COR-L47 (cell line): ENCODE data around the gene HOXA3.

Experiments
- DNase-seq: peaks from one replicate; lab custom pipeline; 2025; lab: John Stamatoyannopoulos, UW

HOXA3 gene

DNA sequence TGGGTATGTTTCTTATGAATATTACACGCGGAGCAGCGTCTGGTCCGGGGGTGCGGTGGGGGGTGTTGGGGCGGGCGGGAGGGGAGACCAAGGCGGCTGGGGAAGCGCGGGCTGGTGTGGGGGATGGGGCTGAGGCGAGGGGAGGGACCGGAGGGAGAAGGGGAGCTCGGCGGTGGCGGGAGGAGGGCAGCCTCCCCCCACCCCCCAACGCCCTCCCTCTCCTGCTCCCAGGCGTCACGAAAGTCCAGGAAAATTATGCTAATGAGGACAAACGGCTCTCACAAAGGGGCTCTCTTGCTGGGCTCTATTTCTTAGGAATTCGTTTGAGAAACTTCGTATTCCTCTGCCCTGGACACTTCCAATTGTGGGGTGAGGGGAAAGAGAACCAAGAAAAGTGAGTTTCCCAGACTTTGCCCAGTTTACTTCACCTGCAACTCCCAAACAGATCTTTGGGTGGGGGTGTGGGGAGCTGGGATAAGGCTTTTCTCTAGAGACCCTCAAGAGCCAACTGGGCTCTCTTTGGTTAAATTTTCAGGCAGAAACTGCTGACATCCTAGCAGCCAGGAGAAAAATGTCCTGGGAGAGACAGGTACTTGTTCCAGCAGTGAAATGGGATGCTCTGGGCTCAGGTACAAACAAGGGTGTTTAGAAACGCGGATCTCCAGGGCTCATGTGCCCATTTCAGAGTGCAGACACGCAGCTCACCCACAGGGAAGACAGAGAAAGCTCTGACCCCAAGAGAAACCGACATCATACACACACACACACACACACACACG is 38.2 kb downstream of the HOXA3 start:
- peak; percentile 50 for DNase-seq

DNA sequence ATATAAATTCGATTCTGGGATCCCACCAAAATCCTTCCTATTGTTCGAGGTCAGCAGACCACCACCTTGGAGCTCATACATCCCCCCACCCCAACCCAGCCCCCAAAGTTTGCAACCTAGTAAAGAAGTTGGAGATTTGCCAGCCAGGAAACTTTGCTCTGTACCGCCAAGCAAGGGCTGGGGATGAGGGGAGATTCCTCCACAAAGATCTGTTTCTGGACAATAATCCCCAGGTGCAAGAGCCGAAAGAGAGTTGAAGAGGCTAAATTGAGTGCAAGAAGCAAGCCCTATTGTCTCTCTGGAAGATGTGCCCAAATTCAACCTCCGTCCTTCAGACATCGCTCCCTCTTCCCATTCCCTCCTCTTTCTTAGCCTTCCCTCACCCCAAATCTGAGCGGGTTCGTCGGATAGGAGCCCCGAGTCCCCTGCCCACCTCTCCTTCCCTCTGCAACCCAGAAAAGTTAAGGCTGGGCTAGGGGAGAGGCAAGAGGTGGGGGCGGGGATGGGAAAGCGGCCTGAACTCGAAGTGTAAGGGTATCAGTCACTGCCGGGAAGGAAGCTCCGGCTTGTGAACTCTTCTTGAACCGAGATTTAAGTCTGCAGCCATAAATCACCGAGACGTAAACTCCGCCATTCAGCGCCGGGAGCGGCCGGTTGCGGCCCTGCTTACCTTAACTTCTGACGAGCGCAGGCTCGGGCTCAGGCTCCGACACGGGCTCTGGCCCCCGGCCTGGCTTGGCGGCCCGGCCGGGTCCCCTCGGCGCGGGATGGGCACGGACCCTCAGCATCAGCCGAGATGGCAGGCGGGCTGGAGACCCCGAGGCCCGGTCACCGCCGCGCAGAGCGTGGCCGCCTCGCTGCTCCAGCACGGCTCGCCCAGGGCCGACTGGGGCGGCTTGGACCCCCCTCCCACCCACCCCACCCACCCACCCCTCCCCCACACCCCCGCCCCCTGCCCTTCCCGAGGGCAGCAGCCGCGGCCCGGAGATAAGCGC is 39.1 kb downstream of the HOXA3 start:
- no peak for DNase-seq

DNA sequence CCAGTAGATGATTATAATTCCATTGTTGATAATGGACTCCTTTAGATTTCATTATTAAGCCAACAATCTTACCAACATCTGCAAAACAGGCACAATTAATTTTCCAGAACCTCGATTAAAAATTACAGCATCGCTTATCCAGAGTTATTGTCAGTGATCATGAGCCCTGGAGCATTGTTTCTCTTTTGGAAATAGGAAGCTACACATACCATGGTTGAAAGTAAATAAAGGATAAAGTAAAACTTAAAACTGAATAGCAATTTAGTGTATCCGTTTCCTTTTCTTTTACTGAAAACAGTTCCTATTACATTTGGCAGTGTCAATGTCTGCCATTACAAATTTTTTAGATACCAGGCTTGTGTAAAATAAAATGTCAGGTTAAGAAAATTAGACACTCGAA is 40.0 kb downstream of the HOXA3 start:
- DNase-seq = no peak

DNA sequence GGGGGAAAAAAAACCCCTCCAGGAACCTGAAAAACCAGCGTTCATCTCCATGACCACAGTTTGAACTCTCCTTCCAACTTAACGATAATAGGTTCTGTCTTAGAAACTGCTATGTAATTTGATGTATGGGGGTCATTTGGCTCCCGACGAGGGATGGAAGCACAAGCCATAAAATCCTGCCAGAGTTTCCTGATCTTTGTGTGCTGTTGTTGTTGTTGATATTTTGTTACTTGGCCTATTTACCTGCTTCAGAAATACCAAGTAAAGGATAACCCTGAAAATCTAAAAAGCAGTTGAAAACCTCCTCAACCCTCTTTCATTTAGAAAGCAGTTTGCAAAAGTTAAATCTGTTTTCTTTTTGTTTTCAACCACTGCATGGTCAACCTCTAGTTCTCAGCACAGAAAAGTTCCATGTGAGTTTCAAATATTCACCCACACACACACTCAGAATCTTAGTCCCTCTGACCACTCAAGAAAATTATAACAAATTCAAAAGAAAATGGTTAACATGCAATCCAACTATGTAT is 40.6 kb downstream of the HOXA3 start:
- DNase-seq = no peak

DNA sequence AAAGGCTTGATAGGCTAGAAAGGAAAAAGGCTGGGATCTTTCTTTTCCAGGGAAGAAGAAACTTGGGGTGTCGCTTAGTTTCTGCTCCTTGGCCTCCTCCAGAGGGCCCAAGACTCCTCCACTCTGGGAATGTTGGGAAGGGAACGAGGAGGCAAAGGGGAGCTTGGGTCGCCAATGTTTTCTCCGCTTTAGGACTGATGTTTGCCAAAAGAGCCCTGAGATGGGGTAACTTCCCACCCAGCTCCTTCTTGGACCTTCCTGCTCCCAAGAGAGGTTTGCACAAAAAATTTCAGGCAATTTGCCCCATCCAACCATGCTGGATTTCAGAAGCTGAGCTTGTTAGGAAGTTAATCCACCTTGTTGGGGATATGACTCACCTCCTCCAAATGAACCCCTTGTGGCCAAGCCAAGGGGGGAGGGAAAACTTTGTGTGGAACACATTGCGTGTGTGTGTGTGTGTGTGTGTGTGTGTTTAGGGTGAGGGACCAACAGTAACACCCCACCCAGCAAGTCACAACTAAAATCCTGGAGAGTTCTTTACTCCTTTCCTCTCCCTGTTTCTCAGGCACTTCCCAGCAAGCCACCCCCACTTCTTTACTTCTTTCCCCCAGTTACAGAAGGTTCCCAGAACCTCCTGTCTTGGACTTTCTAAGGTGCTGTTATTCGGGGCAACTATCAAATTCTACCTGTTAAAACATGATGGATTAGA is 41.2 kb downstream of the HOXA3 start:
- DNase-seq = no peak

DNA sequence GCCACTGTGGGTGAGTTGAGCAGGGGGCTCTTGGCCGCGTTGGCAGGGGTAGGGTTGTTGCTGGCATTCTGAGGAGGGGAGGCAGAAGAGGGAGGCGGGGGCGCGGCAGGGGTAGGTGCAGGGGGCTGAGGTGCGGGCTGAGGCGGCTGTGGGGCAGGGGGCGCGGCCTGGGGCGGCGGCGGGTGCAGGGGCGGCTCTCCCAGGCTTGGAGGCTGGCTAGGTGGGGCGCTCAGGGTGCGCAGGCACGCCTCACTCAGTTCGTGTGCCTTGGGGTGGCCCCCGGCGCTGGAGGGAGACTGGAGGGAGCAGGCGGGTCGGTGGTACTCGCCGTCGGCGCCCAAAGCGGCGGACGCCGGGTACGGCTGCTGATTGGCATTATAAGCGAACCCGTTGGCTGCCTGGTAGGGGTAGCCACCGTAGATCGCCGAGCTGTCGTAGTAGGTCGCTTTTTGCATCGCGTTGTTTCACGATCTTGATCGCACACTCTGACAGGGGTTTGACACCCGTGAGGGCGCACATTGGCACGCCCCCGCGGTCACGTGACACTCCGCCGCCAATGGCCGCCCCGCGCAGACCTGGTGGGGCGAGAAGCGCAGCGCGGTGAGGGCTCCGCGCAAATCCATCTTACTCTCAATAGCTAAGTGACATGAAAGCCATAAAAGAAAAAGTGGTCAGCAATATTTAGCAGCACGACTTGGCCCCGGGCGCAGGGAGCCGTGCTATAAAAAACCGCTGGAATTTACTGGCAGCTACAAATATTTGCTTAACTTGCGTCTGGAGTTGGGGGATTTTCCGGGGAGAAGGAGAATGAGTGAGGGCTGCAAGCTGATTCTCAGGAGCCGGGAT is 42.0 kb downstream of the HOXA3 start:
- no peak for DNase-seq

DNA sequence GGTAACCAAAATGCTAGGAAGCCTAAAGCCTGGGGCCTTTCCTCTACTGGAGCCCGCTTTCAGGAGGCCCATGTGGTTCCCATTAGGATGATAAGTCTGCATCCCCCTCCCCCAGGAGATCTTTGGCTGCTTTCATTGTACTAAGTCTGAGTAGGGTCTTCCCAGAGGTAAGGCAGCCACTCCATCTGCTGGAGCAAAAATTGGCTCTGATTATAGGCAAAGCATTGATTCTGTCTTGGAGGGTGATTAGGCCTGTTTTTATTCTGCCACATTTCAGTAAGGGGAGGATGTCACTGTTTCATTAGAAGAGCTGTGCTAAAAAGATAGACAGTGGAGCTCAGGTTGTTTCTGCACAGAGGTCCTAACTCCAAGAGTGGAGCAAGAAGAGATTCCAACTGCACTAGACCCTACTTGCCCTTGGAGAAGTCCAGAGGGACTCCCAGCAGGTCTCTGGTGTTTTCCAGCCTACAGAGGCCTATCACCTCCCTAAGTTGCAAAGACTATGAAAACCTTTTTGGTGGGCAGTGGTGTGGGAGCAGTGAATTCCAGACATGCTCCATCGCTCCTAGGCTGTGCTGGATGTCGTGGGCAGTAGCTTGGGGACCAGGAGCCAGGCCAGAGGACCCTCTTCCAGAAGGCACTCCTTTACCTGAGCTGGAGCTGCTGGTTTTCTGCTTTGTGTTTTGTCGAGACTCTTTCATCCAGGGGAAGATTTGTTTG is 42.8 kb downstream of the HOXA3 start:
- no peak for DNase-seq

DNA sequence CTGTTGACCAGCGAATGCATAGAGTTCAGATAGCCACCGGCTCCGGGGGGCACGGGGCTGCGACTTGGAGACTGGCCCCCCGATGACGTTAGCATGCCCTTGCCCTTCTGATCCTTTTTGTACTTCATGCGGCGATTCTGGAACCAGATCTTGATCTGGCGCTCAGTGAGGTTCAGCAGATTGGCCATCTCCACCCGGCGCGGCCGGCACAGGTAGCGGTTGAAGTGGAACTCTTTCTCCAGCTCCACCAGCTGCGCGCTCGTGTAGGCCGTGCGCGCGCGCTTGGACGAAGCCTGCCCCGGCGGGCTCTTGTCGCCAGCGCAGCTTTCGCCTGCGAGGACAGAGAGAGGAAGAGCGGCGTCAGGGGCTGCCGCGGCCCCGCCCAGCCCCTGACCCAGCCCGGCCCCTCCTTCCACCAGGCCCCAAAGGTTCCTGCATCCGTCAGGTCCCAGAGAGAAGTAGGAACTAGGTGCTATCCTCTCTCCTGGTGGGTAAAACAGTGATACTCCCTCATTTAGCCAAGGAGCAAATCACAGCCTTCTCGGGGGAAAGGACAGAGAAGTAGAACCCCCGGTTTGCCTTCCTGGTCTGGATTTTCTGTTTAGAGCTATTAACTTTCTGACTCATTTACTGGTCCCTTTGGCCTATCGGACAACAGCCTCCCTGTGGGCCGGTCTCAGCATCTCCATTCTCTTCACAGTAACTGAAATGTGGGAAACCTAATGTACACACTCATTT is 43.8 kb downstream of the HOXA3 start:
- no peak for DNase-seq

DNA sequence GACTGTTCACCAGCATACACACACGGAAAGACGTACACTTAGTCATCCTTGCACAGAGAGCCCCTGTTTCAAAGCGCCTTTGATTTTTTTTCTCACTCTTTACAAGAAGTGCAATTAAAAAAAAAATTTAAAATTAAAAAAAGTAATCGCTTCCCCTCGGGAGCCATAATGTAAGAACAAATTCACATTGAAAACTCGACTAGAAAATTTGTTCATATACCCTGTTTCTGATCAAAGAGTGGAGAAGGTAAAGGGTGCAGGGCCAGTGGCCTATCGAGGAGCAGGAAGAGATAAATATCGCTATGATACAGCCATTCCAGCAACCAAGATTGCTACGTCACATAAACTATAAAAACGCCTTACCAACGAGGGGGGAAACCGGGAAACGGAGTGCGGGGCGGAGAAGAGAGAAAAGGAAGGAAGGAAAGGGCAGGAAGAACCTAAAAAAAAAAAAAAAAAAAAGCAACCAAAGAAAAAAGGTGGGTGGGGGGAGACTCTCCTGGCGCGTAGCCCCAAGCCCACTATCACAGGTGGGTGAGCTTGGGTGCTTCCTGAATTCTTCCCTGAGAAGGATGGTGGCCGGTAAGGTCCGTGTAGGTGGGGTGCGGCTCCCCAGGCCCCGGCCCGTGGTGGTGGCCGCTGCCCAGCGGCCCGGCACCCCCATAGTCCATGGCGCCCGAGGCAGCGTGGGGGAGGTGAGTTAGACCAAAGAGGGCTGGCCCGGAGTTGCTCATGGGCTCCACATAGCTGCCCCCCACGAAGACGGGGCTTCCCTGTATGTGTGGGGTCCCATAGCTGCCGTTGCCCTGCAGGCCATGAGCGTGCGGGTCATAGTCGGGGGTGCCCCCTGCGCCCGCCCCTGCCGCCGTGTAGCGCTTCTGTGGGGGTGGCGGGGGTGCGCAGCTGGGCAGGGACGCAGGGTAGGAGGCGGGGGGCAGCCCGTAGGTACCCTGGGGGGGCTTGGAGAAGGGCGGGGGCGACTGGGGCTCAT is 44.7 kb downstream of the HOXA3 start:
- DNase-seq = no peak

DNA sequence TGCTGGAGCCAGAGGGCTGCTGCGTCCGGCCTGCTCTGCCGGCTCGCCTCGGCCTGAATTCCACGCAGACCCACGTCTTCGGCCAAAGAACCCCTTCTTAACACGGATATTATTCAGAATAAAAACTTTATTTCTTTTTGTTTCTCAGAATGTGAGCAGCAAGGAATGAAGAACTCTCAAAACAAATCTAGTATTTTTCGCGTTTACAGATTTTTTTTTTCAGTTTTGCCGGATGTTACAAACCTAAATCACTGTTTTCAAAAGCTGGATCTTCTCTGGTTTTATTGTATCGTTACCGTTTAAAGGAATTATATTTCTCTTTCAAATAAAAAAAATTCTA is 45.5 kb downstream of the HOXA3 start:
- no peak for DNase-seq

DNA sequence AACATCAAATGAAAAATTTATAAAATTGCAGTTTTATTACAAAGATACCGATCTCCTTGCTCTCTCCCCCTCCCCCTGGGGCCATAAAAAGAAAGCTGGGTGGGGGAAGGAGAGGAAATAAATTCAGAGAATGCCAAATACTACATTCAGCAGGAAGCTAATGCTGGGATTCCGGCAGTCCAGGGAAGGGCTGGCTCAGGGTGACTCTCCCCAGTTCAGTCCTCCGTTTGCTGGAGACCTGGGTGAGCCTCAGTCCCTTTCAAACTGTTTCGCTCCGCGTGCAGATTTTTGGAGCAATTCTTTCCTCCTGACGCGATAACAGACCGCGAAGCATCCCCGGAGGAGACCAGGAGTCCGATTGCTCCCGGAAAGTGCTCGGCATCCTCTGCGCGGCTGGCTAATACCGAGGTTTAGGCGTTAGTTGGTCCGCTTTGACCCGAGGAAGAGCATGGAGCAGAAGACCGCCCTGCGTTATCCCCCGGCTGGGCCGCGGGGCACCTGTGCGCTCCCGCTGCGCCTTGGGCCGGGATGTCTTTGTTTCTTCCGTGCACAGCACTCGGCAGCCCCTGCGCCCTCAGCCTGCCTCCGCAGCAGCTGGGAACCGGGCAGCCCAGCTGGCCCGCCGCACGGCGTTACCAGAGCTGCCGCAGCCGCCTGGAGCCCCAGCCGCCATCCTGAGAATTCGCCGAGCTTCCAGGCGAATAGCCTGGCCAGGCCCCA is 46.0 kb downstream of the HOXA3 start:
- no peak for DNase-seq

DNA sequence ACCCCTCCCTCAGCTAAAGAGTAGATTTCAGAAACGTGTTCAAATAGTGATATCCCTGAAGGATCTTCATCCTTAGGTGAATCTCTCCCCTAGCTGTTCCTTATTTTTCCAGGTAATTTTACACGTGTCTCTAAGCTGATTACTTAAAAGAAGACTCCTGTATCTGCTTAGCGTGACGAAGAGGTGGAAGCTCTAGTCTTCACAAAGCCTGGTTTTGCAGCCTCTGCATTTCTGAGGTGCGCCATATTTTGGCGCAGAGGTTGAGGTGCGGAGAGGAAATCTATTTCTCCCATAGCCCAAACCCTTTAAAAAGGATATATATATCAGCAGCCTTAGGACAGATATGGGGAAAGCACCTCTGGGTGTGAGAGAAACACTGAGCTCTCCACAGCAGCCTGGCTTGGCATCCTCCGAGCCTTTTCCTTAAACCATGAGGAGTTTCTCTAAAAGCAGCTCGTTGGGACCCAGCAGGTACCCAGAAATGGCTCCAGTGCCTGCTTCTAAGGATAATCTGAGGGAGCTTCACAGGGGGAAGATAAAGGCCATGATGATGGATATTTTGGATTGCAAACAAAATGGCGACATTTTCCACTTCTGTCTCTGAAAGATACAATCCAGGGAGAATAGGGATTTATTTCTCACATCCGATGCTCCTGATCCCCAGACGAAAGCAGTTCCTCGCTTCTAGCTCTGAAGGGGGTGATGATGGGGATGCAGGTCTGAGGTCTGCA is 46.9 kb downstream of the HOXA3 start:
- DNase-seq = no peak

DNA sequence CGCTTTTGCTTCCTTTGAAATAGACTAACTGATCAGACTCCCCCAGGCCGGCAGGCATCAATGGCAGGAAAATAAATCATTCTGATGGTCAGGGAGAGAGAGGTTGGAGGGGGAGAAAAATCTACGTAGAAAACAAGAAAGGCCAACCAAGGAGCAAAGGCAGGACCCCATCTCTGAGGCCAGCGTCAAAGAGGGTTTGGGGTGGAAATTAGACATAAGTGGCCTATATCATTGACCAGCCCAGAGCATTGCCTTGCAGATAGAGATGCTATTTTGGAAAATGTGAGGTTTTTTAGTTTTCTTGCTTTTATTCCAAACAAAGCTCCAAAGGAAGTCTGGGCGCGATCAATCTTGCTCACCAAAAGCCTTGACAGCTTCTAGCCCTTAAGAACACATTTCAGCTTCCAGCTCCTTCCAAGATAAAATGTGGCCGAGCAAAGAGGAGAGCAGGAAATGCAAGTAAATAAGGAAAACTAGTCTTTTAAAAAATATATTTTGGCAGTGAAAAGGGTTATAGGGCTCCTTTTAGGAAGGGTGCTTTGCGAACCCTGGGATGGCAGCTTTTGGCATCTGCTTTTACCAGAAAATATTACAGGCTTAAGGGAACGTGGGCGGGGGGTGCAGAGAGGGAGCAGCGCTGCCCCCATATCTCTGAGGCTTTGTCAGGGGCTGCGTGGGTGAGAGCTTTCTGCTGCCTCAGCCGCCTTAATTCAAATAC is 47.9 kb downstream of the HOXA3 start:
- no peak for DNase-seq

DNA sequence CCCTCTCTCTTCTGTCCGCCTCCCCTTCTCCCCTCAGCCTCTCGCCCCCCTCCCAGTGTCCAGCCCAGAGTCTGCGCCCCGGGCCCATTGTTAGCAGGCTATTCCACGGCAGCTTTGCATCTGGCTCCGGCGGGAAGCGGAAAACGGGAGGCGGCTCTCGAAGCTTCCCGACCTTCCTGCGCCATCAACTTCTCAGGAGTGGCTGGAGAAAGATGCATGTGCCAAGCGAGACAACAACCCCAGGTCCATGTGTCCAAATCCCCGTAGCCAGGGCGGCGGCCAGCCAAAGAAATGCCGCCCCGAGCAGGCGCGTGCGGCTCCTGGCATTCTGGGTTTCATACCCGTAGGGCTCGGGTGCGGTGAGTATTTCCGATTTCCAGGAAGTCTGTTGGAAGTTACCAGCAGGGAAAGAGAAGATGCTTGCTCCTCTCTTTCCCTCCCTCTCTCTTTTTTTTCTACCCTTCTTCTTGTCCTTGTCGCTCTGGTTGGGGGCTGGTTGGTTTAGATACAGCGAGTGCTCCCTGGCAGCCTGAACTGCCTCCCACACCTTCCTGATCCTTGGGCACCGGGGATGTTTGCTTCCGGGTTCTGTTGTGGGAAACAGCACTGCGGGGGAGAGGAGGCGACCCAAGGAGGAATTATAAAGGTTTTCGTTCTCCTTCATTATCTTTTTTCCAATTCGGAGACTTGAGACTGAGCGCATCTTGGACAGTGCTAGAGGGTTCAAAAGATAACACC is 48.7 kb downstream of the HOXA3 start:
- no peak for DNase-seq

DNA sequence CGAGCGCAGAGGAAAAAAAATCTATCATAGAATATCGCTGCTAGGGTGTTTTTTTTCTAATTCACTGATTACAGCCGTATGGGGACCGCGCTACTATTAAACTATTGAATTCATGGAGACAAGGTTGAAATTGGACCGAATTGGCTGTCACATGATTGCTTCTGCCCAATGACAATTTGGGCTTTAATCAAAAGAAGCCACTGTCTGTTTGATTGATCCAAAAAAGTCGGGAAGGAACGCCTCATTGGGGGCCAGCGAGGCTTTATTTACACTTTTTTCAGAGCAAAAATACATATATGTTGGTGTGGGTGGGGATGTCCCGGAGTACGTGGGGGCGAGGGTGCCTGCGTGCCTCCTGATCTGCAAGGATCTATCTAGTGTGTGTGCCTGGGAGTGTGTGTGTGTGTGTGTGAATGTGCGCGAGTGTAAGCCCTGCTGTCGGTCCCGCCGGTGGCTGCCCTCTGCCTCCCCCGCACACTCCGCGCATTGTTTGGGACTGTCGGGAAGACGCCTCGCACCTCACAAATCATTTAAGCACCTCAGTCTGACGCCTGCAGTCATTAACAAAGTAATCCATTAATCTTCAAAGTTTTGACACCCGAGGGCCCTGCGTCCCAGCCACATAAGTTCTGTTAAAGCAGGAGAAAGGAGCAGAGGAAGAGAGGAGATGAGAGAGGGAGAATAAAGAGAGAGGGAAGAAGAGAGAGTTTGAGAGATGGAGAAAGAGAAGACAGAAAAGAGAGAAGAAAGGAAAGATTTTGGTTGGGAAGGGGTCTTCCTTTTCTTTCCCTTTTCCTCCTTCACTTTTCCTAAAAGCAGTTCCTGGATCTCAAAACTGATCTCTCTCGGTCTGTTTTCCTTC is 49.6 kb downstream of the HOXA3 start, which contains the start of gene HOXA2:
Gene HOXA2 (minus strand): TSS at position 103 of the 862 bp plus-strand sequence. CDS start 183 bp downstream, outside the sequence.
- DNase-seq = no peak
